Stimulated activated CD4-positive, alpha-beta T cell treated with anti-CD3 and anti-CD28 coated beads, Interleukin-12 subunit alpha, Interleukin-12 subunit beta, amount 100 ng/mL, for 48 hours (primary cell): ENCODE results near the gene HLA-B.
"Not testable (repeated sequence)": the region's sequence is repeated elsewhere in the genome, so short reads cannot be mapped to it uniquely, and the experiment has no call there.

ENCODE experiments used
- DNase-seq, 3 donors: peaks; one replicate each; pipeline ENCODE4 v3.0.0-alpha.2; 2020; ENCODE audit warnings: low read depth in 2 of 3, low spot score in 1 of 3

Gene HLA-B

DNA sequence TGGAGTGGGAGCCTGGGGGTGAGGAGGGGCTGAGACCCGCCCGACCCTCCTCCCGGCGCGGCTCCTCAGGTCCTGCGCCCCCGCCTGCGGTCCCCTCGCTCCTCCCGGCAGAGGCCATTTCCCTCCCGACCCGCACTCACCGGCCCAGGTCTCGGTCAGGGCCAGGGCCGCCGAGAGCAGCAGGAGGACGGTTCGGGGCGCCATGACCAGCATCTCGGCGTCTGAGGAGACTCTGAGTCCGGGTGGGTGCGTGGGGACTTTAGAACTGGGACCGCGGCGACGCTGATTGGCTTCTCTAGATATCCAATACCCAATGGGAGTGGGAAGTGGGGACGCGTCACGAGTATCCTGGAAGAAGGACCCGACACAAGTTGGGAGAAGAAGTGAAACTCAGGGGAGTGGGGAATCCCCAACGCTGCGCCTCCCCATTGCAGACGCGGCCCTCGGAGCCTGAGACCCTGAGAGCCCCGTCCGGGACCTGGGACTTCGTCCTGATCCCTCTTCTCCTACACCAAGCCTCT is at the start of gene HLA-B:
Gene HLA-B (minus strand): TSS at position 234 of the 521 bp plus-strand sequence. CDS start 21 bp downstream, at position 213.
- DNase-seq: peak; percentile 40 to 68 (median 47)

- DNase-seq: no peak
Observed at GRCh38 chr6:31405996-31406395, 49.0 kb upstream of the HLA-B start.

- not testable (repeated sequence) for DNase-seq
Observed at GRCh38 chr6:31404061-31404364, 47.0 kb upstream of the HLA-B start.

- peak; percentile 41 to 67 (median 65) for DNase-seq
Observed at GRCh38 chr6:31403283-31404060, 46.5 kb upstream of the HLA-B start, which contains the start of gene MICA. Gene MICA (plus strand): TSS chr6:31403595. CDS start chr6:31403633, 38 bp downstream.

DNA sequence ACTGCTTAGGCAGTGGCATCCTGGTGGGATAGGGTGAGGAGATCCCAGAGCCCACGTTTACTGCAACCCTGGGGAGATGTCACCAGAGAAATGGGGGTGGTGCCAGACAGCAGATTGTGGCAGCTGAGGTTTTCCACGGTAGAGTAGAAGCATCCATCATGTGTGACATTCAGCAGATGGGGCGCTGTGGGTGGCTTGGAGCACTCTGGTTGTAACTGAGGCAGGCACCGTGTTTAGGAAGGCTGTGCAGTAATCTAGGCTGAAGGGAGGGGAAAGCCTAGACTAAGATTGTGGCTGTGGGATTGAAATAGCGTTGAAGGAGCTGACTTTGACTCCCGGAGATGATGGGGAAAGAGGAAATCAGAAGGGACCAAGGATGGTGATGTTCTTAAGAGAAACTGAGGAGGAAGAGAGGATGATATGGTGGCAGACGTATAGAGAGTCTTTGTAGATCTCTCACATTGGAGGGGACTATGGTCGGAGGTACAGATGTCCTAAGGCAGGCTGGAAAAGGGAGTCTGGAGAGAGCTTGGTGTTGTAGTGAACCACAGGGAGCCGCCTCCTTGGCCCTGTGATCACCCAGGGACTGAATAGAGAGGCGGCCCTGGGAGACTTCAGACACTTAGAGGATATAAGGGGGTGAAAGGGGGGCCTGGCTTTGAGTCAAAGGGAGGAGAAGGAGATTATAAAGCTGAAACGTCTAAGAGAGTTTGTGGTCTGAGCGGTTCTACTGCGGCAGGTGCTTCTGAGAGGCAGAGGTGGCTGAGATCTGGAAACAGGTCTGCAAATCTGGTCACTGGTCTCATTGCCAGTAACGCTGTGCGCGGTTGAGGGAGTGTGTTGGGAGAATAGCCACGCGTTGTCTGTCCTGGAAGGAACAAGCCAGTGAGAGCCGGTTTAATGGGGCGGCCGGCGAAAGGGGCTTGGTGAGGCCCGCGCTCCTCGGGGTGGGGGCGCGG is 45.6 kb upstream of the HLA-B start:
- DNase-seq: peak in 1 of 3 donors; percentile 20

- no peak for DNase-seq
Observed at GRCh38 chr6:31401403-31401802, 44.4 kb upstream of the HLA-B start.

DNA sequence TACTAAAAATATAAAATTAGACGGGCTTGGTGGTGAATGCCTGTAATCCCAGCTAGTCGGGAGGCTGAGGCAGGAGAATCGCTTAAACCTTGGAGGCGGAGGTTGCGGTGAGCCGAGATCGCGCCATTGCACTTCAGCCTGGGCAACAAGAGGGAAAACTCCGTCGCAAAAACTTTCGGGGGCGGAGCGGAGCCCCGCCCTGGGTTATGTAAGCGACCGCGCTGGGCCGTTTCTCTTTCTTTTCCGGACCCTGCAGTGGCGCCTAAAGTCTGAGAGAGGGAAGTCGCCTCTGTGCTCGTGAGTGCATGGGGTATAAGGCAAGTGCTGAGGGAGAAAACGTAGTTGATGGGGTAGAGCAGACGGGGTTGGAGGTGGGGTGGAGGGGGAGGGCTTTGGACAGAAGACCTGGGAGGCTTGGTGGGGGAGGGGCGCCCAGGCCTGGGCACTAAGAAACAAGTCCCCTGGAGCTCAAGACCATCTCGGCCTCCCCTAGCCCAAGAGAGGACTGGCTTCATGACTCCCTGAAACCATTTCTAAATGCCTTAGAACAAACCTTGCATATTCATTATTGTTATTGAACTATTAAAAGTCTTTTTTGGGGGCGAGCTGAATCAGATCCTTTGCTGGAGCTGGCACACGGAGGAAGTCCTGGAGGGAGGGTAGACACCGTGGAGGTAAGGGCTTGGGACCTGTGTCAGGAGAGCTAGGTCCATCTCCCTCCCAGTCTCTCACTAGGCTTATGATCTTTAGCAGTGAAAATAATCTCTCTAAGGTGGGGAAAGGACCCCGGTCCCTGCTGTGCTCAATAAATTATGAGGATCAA is 43.7 kb upstream of the HLA-B start:
- DNase-seq: peak; percentile 53 to 72 (median 53)

DNA sequence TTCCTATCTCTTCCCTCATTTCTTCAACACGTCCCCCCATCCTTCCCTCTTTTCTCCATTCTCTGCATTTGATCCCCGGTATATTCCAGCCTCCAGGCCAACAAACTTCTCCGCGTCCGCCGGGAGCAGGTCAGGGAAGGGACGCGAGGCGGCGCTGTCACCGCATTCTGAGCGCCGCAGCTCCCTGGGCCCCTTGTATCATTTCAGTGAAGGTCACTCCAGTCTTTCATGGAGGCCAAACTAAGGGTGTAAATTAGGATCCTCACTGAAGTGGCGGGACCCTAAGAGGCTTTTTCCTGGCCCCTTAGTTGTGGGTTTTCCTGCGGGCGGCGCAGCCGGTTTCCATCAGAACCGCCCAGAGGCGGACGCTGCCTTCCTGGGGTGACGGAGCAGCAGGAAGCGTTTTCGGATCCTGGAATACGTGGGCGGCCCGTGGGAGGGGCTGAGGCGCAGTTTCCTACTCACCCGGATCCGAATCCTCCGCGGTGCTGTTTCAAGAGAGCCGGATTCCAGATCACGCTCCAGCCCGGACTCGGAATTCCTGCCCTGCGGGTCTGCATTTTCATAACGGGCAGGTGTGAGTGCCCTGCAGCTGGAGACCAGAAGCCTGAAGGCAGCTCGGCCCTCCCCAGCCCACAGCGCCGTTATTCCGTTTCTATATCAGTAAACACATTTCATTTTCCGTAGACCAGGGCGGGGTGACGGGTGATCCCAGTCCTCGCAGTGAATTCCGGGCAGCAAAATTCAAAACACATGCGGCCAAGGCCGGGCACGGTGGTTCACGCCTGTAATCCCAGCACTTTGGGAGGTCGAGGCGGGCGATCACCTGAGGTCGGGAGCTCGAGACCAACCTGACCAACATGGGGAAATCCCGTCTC is 42.8 kb upstream of the HLA-B start:
- DNase-seq: peak; percentile 40 to 67 (median 54)

- no peak for DNase-seq
Observed at GRCh38 chr6:31397901-31398525, 41.0 kb upstream of the HLA-B start.

GRCh38 chr6:31397153-31397499 is 40.1 kb upstream of the HLA-B start:
- not testable (repeated sequence) for DNase-seq

- peak; percentile 76 to 96 (median 82) for DNase-seq
Observed at GRCh38 chr6:31396422-31397152, 39.6 kb upstream of the HLA-B start.

DNA sequence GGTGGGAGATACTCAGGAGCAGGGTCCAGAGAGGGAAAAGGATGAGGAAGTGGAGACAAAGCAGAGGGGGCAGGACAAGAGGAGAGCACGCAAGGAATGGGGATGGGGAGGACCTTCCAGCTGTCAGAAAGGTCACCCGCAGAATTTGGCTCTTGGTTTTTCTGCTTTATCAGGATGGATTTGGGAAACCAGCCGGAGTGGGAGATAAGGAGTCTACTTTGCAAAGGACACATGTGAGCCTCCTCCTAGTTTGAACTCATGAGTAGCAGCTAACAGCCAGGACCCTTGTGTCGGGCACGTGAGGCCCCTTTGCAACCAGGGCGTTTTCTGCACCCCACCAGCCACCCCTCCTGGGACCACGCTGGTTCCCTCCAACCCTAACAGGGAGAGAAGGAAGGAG is 38.9 kb upstream of the HLA-B start:
- DNase-seq: no peak

DNA sequence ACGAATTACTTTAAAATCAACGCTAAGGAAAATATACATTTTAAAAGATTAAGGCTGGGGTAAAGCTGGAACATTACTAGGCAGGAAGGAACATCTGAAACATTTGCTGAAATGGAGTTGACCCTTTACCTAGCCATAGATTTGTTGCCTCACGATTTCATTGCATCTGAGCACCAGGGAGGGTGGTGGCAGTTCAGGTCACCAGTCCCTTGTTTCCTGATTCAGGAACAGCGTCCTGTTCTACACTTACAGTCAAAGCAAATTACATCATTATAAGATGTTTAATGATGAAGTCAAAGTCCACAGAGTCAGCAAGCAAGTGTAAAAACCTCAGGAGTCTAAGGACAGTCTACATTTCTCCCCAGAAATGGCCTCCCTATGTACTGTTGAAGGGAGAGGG is 37.4 kb upstream of the HLA-B start:
- DNase-seq: no peak

DNA sequence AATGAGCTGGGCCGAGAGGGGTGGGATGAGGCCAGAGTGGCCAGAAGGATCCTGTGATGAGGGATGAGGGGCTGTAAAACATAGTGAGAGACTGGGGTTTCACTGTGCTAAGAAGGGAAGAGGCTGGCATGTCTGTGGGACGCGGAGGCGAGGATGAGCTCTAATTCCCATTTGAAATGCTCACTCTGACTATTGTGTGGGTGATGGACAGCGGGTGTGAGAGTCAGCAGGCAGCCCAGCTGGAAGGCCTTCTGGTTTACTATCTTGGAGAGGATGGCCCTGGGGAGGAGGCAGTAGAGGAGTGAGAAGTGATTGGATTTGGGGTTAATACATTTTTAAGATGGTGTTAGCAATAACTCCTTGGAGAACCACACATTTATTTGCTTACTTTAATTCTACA is 37.0 kb upstream of the HLA-B start:
- no peak for DNase-seq

- DNase-seq: not testable (repeated sequence)
Observed at GRCh38 chr6:31389802-31390132, 32.8 kb upstream of the HLA-B start.

- not testable (repeated sequence) for DNase-seq
Observed at GRCh38 chr6:31388916-31389801, 32.2 kb upstream of the HLA-B start.

- DNase-seq: no peak
Observed at GRCh38 chr6:31386977-31387376, 30.0 kb upstream of the HLA-B start.

DNA sequence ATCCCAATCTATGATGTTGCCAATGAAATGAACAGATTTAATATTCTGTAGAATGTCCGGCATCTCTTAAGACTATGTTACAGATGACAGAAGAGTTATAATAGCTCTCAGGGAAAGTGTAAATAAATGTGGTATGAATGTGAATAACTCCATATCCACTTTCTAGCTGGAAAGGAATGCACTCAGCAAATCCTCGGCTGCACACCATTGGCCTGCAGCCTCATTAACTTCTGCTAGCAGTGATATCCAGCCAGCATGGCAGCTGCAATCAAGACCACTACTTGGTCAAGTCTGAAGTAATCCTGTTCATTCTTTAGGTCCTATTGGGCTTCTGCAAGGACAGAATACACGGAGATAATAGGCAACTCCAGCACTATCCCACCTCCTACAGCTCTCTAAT is 29.1 kb upstream of the HLA-B start:
- no peak for DNase-seq
